22Rv1 (cell line): ENCODE measurements around the gene NRDC.

Source experiments
- H3K27ac ChIP-seq: fragments of 450-650 bp; 2 replicates; pipeline ENCODE4 v1.5.1; 2017
- CTCF ChIP-seq: fragments of 450-650 bp; IDR thresholded peaks from 2 replicates; pipeline ENCODE4 v1.5.1; 2017; ENCODE audit warnings: mild to moderate bottlenecking
- ZFX ChIP-seq: fragments of 450-650 bp; IDR thresholded peaks from 2 replicates; pipeline ENCODE4 v1.6.1; 2017; ENCODE audit warnings: antibody characterized with exemption, borderline replicate concordance

Gene NRDC

DNA sequence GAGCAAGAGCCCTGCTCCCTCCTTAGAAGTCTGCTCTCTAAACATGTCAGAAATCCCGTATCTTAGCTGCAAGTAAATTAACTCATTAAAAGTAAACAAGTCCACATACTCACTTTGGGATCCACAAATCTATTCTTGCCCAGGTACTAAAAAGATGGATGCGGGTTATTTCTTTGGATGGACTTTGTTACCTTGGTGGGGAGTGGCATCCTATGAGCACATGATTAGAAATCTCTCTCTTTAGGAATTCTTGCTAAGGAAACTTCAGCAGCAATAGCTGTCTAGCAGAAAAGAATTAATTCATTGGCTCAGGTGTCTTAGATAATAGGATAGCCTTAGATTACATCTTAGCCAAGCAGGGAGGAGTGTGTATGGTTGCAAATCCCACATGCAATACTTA, 25.2 kb downstream of the NRDC start:
- TF ChIP-seq ZFX (no peak), CTCF (no peak)
- H3K27ac ChIP-seq: no peak overlapping the region

DNA sequence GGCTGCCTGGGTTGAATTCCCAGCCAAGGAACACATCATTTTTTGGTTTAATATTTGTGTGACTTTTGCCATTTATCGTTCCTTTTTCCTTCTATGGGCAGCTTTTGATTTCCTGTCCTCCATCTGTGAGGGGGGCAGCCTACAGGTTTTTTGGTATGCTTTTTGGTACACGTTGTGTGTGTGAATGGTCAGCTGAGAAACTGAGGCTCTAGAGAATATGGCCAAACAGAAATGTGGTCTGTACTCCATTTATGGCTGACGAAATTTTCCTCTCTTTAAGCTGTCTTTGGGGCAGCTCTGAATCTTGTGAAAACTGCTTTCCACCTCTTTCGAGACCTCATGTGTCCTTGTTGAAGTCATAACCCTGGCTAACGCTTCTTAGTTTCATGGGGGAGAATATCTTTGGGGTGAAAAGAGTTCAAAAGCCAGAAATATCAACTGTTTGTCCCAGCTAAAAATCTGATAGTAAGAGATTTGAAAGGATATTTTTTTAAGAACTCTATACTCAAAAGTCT, 26.6 kb downstream of the NRDC start:
- TF ChIP-seq CTCF (no peak), ZFX (no peak)
- no peak overlapping the region for H3K27ac ChIP-seq

- TF ChIP-seq CTCF (no peak), ZFX (no peak)
- no peak overlapping the region for H3K27ac ChIP-seq
Observed at GRCh38 chr1:51850420-51851223, 27.9 kb downstream of the NRDC start.

GRCh38 chr1:51847294-51847920, 31.1 kb downstream of the NRDC start:
- no peak for TF ChIP-seq ZFX
- TF ChIP-seq CTCF: no peak
- no peak overlapping the region for H3K27ac ChIP-seq

- TF ChIP-seq CTCF (no peak), ZFX (no peak)
- H3K27ac ChIP-seq: peak overlapping the region; percentile 26; the same call in 1 of the 2 replicates
Observed at GRCh38 chr1:51843948-51844347, 34.6 kb downstream of the NRDC start.

DNA sequence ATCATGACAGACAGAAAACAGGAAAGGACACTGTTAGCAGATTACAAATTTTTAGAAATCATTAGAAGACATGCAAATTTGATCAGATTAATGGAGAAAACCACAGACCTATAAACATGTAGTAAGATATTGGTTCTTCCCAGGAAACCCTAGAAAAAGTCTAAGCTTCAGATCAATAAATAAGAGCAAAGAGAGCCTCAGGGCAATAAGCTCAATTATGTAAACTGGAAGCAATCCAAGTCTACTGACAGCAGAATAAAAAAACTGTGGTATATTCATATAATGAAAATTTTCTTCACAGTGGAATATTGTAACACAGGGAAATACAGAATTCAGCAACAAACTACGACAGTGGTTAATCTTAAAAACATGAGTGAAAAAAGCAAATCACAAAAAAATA, 36.3 kb downstream of the NRDC start:
- H3K27ac ChIP-seq: no peak overlapping the region
- TF ChIP-seq ZFX (no peak), CTCF (no peak)
